Fibroblast of skin of back (primary cell): ENCODE results near the gene MYO3B.
"Not testable (repeated sequence)": the region's sequence is repeated elsewhere in the genome, so short reads cannot be mapped to it uniquely, and the experiment has no call there.

Source experiments
- DNase-seq: peaks from one replicate; pipeline ENCODE4 v3.0.0-alpha.2; 2013

The MYO3B gene

DNA sequence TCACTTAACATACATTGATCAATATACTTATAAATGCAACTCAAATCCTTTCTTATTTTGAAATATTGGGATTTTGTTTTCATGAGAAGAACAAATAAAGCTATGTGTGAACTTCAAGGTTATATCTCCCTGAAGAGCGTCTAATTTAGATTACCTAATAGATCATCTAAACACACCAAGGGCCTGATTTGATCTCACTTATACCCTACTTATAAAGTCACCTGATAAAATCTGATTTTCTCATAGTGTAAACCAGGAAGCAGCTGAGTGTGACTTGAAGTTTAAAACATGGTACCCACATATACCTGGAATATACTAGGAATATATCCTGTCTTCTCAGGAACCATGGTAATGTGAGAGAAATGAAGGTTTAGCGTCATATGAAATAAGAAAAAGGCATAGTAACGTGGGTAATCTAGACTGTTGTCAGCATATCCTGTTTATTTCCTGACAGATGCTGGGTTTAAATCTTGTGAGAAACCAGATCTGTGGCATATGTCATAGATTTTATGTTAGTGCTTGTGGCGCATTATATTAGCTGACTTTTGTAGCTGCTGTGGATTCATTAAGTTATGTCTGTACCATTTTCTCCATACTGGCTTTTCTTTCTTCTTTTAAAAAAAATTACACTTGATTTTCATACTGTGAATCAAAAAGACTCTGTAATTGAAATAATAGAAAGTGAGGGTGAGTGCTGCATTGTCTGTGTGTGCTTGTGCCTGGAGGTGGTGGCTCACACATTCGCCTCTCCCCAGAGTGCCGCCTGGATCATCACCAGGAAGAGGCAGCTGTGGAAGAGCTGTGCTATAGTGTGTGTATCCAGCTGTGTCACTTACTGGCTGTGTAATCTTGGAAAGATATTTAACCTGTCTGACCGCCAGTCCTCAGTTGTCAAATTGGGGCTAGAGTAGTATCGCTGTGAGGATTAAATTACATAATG lies 164.0 kb downstream of the MYO3B start:
- no peak for DNase-seq

GRCh38 chr2:170344663-170345346 lies 166.9 kb downstream of the MYO3B start:
- DNase-seq, result no peak

GRCh38 chr2:170345607-170346006 lies 167.7 kb downstream of the MYO3B start:
- DNase-seq, result no peak

DNA sequence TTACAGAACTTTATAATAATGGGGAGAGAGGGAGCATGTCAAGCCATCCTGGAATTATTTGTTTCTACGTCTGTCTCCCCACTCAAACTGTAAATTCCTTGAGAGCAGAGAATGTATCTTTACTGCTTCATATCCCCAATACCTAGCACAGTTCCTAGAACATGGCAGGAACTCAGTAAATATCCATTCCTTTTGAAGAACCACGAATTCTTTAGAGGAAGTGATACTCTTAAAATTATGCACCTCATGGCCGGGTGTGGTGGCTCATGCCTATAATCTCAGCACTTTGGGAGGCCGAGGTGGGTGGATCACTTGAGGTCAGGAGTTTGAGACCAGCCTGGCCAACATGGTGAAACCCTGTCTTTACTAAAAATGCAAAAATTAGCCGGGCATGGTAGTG lies 171.3 kb downstream of the MYO3B start:
- DNase-seq, result not testable (repeated sequence)

DNA sequence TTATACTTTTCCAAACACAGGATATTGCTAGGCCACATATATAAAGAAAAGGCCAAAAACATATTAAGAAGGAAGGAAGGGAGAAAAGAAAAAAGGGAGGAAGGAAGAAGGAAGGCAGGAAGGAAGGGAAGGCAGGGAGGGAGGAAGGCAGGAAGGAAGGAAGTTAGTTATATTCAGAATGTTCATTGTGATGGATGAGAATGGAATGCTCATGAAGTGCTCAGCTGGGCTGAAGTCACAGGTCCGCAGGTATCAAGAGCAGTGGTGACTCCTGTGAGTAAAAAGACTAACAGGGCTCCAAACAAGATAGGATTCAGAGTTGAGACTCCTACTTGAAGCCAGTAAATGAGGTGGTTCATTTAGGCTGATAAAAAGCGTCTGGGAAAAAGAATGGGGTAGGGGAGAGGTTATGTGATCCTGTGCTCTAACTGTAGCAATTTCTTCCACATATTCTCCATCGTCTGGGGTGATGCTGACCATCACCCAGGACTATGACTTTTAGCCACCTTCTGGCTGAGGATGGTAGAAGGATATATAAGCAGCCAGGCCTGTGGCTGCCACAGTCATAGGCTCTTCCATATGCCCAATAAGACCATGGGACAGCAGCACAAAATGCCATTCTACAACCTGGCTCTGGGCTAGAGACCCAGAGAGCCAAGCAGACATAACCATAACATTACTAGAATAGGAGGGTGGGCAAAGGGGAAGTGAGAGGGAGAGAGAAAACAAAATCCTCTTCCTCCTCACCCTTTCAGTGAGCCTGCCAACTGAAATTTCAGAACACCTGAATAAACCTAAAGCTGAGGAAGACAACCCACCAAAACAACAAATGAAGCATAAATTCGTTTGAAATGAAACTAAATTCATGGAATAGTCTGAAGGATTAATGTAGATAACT lies 173.2 kb downstream of the MYO3B start:
- DNase-seq, result no peak

- DNase-seq, result no peak
Observed at GRCh38 chr2:170353723-170354122, 175.8 kb downstream of the MYO3B start.

DNA sequence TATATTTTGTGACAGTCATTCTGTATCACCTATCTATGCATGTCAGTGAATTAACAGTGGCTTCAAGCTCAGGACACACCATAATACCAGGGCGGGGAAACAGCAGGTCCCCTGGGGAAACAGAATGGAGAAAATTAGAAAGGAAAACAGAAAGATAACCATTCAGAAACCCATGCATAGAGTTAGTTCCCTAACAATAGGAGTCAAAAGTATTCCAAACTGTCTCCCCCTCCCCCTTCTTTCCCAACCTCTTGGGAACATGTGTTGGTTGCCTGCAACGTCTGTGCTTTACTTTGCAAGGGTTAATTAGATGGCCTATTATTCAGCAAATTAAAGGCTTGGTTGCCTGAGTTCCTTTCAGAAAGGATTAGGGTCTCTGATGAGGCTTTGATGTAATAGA lies 176.4 kb downstream of the MYO3B start:
- no peak for DNase-seq

GRCh38 chr2:170354855-170355780 lies 177.2 kb downstream of the MYO3B start:
- DNase-seq, result no peak

DNA sequence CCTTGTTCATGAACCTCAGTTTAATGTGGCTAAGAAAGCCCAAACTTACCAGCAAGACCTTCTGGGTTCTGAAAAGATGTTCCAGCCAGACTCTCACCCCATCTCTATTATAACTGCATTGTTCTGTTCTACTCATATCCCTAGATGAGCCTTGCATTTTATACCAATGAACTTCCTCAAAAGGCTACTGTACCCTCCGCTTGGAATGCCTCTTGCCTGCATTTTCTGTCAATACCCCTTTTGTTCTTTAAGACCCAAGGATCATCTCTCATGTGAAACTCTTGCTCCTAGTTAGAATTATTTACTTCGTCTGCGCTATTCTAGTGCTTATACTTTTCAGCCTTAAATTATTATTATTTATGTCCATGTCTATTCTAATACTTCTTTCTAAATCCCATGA lies 181.5 kb downstream of the MYO3B start:
- DNase-seq, result no peak

DNA sequence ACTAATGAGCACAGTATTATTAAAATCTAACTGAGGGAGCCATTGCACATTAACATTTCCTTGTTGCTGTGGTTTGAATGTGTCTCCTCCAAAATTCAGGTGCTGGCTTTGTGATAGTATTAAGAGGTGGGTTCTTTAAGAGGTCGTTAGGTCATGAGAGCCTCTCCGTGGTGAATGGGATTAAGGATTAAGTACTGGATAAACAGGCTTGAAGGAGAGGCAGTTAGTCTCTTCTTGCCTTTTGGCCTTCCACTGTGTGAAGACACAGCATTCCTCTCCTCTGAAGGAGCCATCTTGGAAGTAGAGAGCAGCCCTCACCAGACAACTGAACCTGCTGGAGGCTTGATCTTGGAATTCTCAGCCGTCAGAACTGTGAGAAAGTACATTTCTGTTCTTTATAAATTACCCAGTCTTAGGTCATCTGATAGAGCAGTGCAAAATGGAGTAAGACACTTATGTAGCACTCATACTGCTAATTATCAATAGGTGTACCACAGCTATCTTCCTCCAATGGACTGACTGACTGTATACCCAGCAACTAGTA lies 182.7 kb downstream of the MYO3B start:
- DNase-seq, result no peak

DNA sequence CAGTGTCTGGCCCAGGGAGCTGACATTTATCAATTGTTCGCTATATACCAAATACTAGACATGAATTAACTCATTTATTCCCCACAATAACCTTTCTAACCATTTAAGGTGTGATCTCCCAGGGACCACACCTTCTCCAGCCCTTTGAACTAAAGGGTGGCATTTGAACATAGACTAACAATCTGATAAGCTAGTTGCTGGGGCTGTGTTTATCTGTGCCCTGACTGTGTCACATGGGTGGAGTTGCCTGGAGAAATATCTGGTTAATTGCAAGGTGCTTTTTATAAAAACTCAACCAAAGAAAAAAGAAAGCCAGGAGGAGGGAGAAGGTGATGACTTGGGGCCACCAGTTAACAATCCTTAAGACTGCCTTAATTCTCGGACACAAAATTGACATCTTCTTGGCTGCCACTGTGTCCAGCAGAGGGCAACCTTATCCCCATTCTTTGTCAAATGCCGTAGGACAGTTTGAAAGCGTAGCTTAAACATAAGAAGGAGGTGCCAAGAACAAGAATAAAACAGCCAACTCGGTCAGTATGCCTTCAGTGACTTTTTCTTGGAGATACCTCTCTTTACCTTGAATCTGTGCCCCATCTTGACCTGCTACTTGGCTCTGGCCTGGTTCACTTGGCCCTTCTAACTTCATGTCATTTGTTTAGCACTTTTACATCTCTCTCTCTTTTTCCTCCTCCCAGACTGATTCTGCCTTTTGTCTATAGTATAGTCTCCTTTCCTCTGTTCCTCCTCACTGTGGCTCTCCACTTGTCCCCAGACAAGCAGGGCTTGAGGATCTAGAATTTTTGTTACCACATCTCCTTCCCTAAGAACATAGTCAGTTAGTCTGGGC lies 183.4 kb downstream of the MYO3B start:
- peak; percentile 60 for DNase-seq

DNA sequence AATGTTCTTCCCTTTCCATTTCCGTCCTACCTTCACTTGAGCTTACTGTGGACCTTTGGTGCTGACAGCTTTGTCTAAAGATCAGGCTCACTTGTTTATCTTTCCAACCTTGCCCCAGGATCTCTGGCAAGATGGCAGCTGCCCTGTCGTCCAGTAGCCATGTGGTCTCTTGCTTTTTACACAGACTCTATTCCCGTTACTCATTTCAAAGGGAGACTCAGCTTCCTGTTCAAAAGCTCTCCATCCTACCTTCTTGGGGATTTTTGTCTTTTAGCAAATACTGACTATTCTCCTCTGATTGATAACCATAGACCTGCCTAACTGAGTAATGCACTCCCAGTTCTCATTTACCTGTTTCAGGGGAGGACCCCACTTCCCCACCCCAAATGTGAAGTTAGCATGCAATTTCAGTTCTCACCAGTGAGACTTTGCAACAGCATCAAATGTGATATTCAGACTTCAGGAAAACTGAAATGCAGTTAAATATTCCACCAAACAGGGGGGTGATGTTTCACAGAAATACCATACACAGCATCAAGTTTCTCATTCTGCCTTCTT lies 184.4 kb downstream of the MYO3B start:
- DNase-seq, result no peak

DNA sequence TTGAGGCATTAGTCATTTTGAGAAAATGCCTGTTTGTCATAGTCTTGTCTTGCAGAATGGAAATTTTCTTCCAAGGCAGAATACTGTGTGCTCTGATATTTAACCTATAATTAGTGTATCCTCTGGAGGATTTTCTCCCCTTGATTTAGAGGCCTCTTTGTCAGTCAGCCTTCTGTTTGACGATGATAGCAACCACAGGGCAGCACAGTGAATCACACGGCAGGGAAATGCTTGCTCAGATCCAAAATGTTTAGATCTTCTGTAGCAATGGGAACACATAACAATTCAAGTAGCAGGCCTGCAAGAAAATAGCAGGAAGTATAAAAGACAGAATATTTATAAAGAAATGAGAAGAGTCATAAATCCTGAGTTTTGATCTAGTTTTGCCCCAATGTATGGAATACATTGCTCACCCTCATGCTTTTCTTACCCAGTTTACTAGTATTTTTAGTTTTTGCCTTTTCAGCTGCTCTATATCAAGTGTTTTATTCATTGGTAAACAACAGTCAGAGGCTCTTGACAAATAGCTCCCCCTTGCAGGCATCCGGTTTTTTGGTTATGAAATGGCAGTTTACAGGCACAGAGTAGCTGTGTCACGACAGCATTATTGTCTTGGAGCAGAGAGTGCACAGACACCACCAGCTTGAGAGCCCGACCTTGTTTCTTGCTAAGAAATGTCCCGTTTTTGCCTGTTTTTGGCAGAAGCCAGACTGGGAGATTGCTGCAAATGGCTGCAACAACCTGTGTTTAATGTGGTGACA lies 185.1 kb downstream of the MYO3B start:
- DNase-seq, result peak; percentile 46

DNA sequence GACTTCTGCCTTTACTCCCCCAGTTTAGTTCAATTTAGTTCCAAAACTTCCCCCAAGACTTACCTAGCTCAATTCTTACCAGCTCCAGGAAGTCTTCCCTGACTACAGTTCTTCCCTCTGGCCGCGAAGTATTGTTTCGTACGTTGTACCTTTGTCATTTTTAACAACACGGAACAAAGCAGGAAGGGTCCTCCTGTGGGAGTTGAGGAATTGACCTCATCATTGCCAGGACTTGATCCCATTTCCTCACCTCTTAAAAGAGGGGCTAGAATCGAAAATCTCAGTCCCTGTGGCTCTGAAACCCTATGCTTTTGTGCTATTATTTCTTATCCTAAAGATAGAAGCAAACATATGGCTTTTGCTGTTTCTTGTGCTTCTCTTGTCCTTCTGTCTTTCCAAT lies 187.1 kb downstream of the MYO3B start:
- no peak for DNase-seq

DNA sequence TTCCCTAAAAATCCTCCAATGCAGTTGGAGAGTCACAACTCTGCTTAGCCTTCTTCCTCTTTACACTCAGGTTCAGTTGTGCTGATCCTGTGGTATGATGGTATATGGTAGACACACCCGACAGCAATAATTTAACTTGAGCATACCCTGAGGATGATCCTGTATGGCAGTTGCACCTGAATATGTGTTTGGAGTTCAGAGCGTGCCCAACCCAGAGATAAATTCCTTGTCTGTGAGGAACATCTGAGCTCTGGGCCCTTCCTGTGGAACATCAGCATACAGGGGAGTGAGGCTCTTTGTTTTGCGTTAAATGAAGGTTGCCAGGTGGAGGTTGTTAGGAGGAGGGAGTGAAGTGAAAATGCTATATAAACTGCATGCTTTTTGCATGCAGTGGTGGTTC lies 187.7 kb downstream of the MYO3B start:
- no peak for DNase-seq

- DNase-seq, result no peak
Observed at GRCh38 chr2:170368370-170368769, 190.4 kb downstream of the MYO3B start.

DNA sequence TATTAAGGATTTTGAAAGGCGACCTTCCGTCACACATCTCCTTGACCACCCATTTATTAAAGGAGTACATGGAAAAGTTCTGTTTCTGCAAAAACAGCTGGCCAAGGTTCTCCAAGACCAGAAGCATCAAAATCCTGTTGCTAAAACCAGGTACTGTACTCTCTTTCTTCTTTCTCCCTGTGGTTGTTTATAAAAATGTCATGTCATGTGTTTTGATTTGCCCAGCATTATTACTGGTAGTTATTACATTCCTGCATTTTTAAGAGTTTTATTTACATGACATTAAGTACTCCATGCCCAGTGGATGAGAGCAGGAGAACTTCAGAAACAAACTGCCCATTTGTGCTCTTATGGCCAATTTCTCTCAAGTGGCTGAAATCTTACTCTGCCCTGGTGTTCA lies 191.3 kb downstream of the MYO3B start:
- DNase-seq, result no peak

DNA sequence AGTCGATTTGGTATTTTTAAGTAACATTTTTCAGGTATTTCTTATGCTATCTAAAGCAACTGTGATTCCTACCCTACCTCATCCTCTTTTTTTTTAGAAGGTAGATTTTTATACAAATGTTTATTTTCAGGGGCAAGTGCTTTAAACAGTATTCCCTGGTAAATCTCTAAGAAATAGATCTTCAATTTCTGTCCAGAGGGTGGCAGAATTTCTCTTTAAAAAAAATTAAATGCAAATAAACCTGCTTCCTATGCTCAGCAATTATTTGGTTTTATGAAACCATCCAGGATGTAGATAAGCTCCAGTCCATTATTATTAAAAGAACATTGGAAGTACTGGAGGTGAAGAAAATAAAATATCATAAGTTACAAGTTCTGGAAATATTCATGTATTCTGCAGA lies 191.9 kb downstream of the MYO3B start:
- DNase-seq, result peak; percentile 11

- no peak for DNase-seq
Observed at GRCh38 chr2:170371231-170371998, 193.5 kb downstream of the MYO3B start.
